Peyer's patch (tissue), 4 donors: Measurements from ENCODE around the gene TAF1C. TPM values are rescaled to one million over a fixed set of nuclear protein-coding genes. Genes with fewer than 3 reads are reported as not detected.

Experiments
- DNase-seq, 3 donors: peaks; one replicate each; pipeline ENCODE4 v3.0.0-alpha.2; 2017 to 2019
- H3K27ac ChIP-seq, 4 donors: fragments of 200-600 bp; sonication (generic); one replicate each; pipeline ENCODE4 v1.5.1; 2016 to 2019
- H3K27me3 ChIP-seq, 2 donors: fragments of 200-600 bp; sonication (generic); one replicate each; pipeline ENCODE4 v1.5.1; 2019
- H3K36me3 ChIP-seq, 3 donors: fragments of 200-600 bp; sonication (generic); one replicate each; pipeline ENCODE4 v1.5.1; 2016 to 2019
- H3K4me1 ChIP-seq, 4 donors: fragments of 200-600 bp; sonication (generic); one replicate each; pipeline ENCODE4 v1.5.1; 2016 to 2019
- H3K4me3 ChIP-seq, 4 donors: fragments of 200-600 bp; sonication (generic); 1 replicate in 3 of 4; 2 replicates in 1 of 4; pipeline ENCODE4 v1.5.1; 2016 to 2019; ENCODE audit warnings: mild to moderate bottlenecking in 1 of 4
- H3K9me3 ChIP-seq, 4 donors: fragments of 200-600 bp; sonication (generic); one replicate each; pipeline ENCODE4 v1.5.1; 2016 to 2019; ENCODE audit warnings: mild to moderate bottlenecking in 1 of 4
- POLR2A ChIP-seq, 2 donors: fragments of 450-650 bp; IDR thresholded peaks; one replicate each; pipeline ENCODE4 v1.5.1; 2017; ENCODE audit warnings: antibody characterized with exemption in 2 of 2, mild to moderate bottlenecking in 2 of 2, moderate library complexity in 2 of 2
- total RNA-seq, 4 donors: library from RNA; depleted of rRNA; stranded (reverse); fragments of >200 nt; gene quantifications; one replicate each; pipeline ENCODE4 v1.1.0, GENCODE V29; 2016
- TF ChIP-seq, protein P1 (sequence below), 6 experiments: fragments of 450-650 bp in 4 of 6; fragments of 200-600 bp in 2 of 6; sonication (generic) in 1 of 6; IDR thresholded peaks; one replicate each; pipeline ENCODE4 v1.5.1; 2017 to 2019; ENCODE audit warnings: antibody characterized with exemption in 6 of 6, mild to moderate bottlenecking in 3 of 6, moderate library complexity in 1 of 6

The TAF1C gene
- total RNA-seq, 4 donors from 2014 or later, result 61.3 to 169 (median 97.0) TPM

DNA sequence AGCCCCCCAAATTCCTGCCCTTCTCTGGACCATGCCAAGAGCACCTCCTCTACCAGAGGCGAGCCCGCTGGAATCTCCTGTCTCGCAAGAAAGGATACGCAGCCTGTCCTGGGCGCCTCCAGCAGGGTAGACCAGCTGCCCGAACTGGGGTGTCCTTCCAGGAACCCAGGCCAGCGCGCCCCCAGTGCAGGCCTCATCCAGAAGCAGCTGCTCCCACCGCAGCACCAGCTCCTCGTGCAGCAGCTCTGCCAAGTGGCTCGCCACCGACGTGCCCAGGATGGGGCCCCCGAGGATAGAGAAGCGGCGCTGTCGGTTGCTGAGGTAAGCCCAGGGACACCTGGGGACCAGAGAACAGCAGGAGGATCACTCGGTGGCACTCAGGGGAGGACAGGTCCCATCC is 4.8 kb downstream of the TAF1C start:
- peaks cover 3 to 25% (median 7%) of the 10 kb centered on the region in 4 donors for H3K4me1 ChIP-seq
- H3K4me3 ChIP-seq, result no peak overlapping the region
- no peak overlapping the region for H3K27ac ChIP-seq
- TF ChIP-seq POLR2A (IDR thresholded peaks at IDR 0.05), result no peak
- TF ChIP-seq, protein P1, sequence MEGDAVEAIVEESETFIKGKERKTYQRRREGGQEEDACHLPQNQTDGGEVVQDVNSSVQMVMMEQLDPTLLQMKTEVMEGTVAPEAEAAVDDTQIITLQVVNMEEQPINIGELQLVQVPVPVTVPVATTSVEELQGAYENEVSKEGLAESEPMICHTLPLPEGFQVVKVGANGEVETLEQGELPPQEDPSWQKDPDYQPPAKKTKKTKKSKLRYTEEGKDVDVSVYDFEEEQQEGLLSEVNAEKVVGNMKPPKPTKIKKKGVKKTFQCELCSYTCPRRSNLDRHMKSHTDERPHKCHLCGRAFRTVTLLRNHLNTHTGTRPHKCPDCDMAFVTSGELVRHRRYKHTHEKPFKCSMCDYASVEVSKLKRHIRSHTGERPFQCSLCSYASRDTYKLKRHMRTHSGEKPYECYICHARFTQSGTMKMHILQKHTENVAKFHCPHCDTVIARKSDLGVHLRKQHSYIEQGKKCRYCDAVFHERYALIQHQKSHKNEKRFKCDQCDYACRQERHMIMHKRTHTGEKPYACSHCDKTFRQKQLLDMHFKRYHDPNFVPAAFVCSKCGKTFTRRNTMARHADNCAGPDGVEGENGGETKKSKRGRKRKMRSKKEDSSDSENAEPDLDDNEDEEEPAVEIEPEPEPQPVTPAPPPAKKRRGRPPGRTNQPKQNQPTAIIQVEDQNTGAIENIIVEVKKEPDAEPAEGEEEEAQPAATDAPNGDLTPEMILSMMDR (IDR thresholded peaks at IDR 0.05), result no peak
- DNase-seq, result no peak
- H3K36me3 ChIP-seq, result peaks cover 0 to 62% (median 0%) of the 10 kb centered on the region in 3 donors
- no peaks in the 10 kb centered on the region for H3K9me3 ChIP-seq
- H3K27me3 ChIP-seq, result no peaks in the 10 kb centered on the region

GRCh38 chr16:84181144-84181915 is 5.5 kb downstream of the TAF1C start:
- TF ChIP-seq, protein P1 (IDR thresholded peaks at IDR 0.05), result no peak
- TF ChIP-seq POLR2A (IDR thresholded peaks at IDR 0.05), result no peak
- peaks cover 3 to 32% (median 6%) of the 10 kb centered on the region in 4 donors for H3K4me1 ChIP-seq

GRCh38 chr16:84180519-84181140 is 6.2 kb downstream of the TAF1C start:
- DNase-seq, result no peak
- no peaks in the 10 kb centered on the region for H3K27me3 ChIP-seq
- TF ChIP-seq, protein P1 (IDR thresholded peaks at IDR 0.05), result no peak
- no peak for TF ChIP-seq POLR2A (IDR thresholded peaks at IDR 0.05)
- no peak overlapping the region for H3K4me3 ChIP-seq
- H3K9me3 ChIP-seq, result no peaks in the 10 kb centered on the region
- peaks cover under 1 to 30% (median 3%) of the 10 kb centered on the region in 4 donors for H3K4me1 ChIP-seq
- no peak overlapping the region for H3K27ac ChIP-seq
- peaks cover 0 to 62% (median 0%) of the 10 kb centered on the region in 3 donors for H3K36me3 ChIP-seq

More at GRCh38 chr16:84181144-84181915, 5.5 kb downstream of the TAF1C start:
- Histone ChIP-seq H3K36me3 (peaks cover 0 to 62% (median 0%) of the 10 kb centered on the region in 3 donors), H3K27me3 (no peaks in the 10 kb centered on the region), H3K4me3 (no peak overlapping the region), H3K27ac (no peak overlapping the region), H3K9me3 (no peaks in the 10 kb centered on the region)
- DNase-seq, result no peak

DNA sequence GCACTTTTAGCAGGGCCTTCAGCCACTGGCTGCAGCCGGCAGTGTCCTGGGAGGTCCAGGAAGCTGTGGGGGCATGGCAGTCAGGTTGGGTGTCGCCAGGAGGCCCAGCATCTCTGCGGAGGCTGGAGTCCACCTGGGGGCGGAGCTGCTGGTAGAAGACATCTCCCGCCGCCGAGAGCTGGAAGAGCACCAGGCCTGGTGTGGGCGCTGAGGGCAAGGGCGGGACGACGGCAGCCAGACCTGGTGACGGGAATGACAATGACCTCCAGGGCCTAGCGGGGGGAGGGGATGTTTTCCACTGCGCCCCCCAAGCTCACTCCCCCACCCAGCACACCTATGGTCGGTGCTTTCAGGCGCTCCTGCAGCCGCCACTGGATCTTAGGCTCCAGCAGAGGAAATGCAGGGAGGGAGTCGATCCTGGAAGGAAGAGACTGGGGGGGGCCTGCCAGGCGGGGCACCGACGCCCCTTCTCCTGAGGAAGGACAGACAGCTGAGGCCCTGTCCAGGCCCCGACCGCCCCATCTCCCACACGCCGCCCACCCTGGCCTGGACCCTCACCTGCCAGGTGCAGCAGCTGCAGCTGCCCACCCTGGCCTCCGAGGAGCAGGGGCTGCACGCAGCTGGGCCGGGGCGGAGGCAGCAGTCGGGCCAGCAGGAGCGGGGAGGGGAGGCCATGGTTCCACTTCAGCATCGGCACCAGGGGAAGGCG is 7.1 kb downstream of the TAF1C start:
- H3K9me3 ChIP-seq, result no peaks in the 10 kb centered on the region
- no peaks in the 10 kb centered on the region for H3K27me3 ChIP-seq
- peaks cover 0 to 60% (median 0%) of the 10 kb centered on the region in 3 donors for H3K36me3 ChIP-seq
- no peak overlapping the region for H3K27ac ChIP-seq
- H3K4me1 ChIP-seq, result peaks cover 0 to 26% (median 4%) of the 10 kb centered on the region in 4 donors
- TF ChIP-seq POLR2A (IDR thresholded peaks at IDR 0.05), result no peak
- TF ChIP-seq, protein P1 (IDR thresholded peaks at IDR 0.05), result no peak
- no peak overlapping the region for H3K4me3 ChIP-seq
- no peak for DNase-seq

- H3K9me3 ChIP-seq, result no peaks in the 10 kb centered on the region
- H3K4me3 ChIP-seq, result no peak overlapping the region
- TF ChIP-seq, protein P1 (IDR thresholded peaks at IDR 0.05), result no peak
- no peak for TF ChIP-seq POLR2A (IDR thresholded peaks at IDR 0.05)
- DNase-seq, result no peak
- no peak overlapping the region for H3K27ac ChIP-seq
- peaks cover 0 to 22% (median 4%) of the 10 kb centered on the region in 4 donors for H3K4me1 ChIP-seq
- peaks cover 0 to 54% (median 0%) of the 10 kb centered on the region in 3 donors for H3K36me3 ChIP-seq
- H3K27me3 ChIP-seq, result no peaks in the 10 kb centered on the region
Observed at GRCh38 chr16:84178892-84179611, 7.8 kb downstream of the TAF1C start.
